Smooth muscle cell (in vitro differentiated cells): ENCODE measurements around the gene SLC26A11. TPM values are rescaled to one million over a fixed set of nuclear protein-coding genes. Genes with fewer than 3 reads are reported as not detected.
A peak's percentile ranks its signal among the peaks of the same experiment; 100 is the strongest.

Experiments
- DNase-seq: peaks from one replicate; lab custom pipeline; 2025; ENCODE audit not compliant: unreplicated experiment; lab: John Stamatoyannopoulos, UW
- H2AFZ ChIP-seq: fragments of 200-600 bp; sonication (generic); 2 replicates; pipeline ENCODE4 v1.6.0; 2016; ENCODE audit warnings: antibody characterized with exemption, low read depth, mild to moderate bottlenecking
- H3F3A ChIP-seq: fragments of 200-600 bp; sonication (generic); 2 replicates; pipeline ENCODE4 v1.6.0; 2017; ENCODE audit warnings: antibody characterized with exemption, low read depth
- H3K27ac ChIP-seq: fragments of 200-600 bp; sonication (generic); 2 replicates; pipeline ENCODE4 v1.5.1; 2016; ENCODE audit warnings: low read depth, mild to moderate bottlenecking
- H3K27me3 ChIP-seq: fragments of 200-600 bp; sonication (generic); 2 replicates; pipeline ENCODE4 v1.6.1; 2016; ENCODE audit warnings: low read depth, mild to moderate bottlenecking
- H3K36me3 ChIP-seq: fragments of 200-600 bp; sonication (generic); 2 replicates; pipeline ENCODE4 v1.5.1; 2016; ENCODE audit warnings: low read depth
- H3K4me1 ChIP-seq: fragments of 200-600 bp; sonication (generic); 2 replicates; pipeline ENCODE4 v1.5.1; 2016; ENCODE audit warnings: low read depth
- H3K4me2 ChIP-seq: fragments of 200-600 bp; sonication (generic); 2 replicates; pipeline ENCODE4 v1.6.0; 2016; ENCODE audit warnings: mild to moderate bottlenecking
- H3K4me3 ChIP-seq: fragments of 200-600 bp; sonication (generic); 2 replicates; pipeline ENCODE4 v1.5.1; 2016; ENCODE audit warnings: mild to moderate bottlenecking
- H3K79me2 ChIP-seq: fragments of 200-600 bp; sonication (generic); 2 replicates; pipeline ENCODE4 v1.6.0; 2016; ENCODE audit warnings: low read depth, mild to moderate bottlenecking
- H3K9ac ChIP-seq: fragments of 200-600 bp; sonication (generic); 2 replicates; pipeline ENCODE4 v1.6.0; 2016; ENCODE audit warnings: low read depth
- H3K9me3 ChIP-seq: fragments of 200-600 bp; sonication (generic); replicated peaks from 2 replicates; pipeline ENCODE4 v1.5.1; 2016; ENCODE audit warnings: low read depth
- H4K20me1 ChIP-seq: fragments of 200-600 bp; sonication (generic); 2 replicates; pipeline ENCODE4 v1.6.0; 2016; ENCODE audit warnings: low read depth
- CTCF ChIP-seq: fragments of 200-600 bp; sonication (generic); IDR thresholded peaks from 2 replicates; pipeline ENCODE4 v1.5.1; 2017; ENCODE audit warnings: borderline replicate concordance, mild to moderate bottlenecking, antibody characterized with exemption; ENCODE audit not compliant: insufficient read depth, poor library complexity, severe bottlenecking
- WGBS: methylation state at CpG from one replicate; pipeline ENCODE4 v1.1.7; 2016; ENCODE audit warnings: low lambda C conversion rate; 5-methylcytosine and 5-hydroxymethylcytosine counted together
- polyA plus RNA-seq: library from polyadenylated mRNA; unstranded; fragments of >200 nt; fragmentation: Nextera tagmentation; extraction: Ambion mirVana; gene quantifications from 2 replicates; pipeline ENCODE4 v1.2.1, GENCODE V29; 2016
- total RNA-seq: library from RNA; depleted of rRNA; stranded (reverse); fragments of >200 nt; gene quantifications from 2 replicates; pipeline ENCODE4 v1.2.3, GENCODE V29; 2014

Gene SLC26A11
- total and polyA plus RNA-seq, 2 experiments from 2014 or later = 8.2 to 12.2 TPM

DNA sequence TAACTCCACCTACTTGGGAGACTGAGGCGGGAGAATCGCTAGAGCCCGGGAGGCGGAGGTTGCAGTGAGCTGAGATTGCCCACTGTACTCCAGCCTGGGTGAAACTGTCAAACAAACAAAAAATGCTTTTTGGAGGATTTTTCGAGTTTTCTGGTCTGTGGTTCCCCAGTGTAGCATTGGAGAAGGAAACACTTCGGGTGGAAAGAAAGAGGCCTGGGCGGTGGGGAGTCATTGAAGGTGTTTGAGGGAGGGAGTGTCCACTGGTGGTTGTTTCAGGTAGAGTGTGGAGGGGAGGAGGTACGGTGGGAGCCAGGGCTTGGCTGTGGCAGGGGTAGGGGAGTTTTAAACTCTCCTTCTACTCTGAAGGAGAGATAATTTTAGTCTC is 41.7 kb downstream of the SLC26A11 start:
- Histone ChIP-seq H3K4me3 (peak overlapping the region; percentile 84), H3K27ac (peak overlapping the region; percentile 50), H3K79me2 (no peaks in the 10 kb centered on the region), H3K9ac (no peak overlapping the region), H3K27me3 (no peaks in the 10 kb centered on the region), H3K36me3 (no peaks in the 10 kb centered on the region), H2AFZ (no peak overlapping the region), H3K4me2 (peak overlapping the region; percentile 93), H3K4me1 (peaks cover 9% of the 10 kb centered on the region), H4K20me1 (peaks cover 32% of the 10 kb centered on the region), H3F3A (peaks cover 12% of the 10 kb centered on the region), H3K9me3 (no peaks in the 10 kb centered on the region)
- 32% methylated on average over 8 of the region's 8 CpGs for WGBS
- DNase-seq = no peak
- no peak for TF ChIP-seq CTCF

- H3K4me3 ChIP-seq = peak overlapping the region; percentile 84
- WGBS = 32% methylated on average over 3 of the region's 3 CpGs
- H3K79me2 ChIP-seq = no peaks in the 10 kb centered on the region
Measured at GRCh38 chr17:80262291-80262690, 42.1 kb downstream of the SLC26A11 start.

GRCh38 chr17:80262775-80263244 is 42.6 kb downstream of the SLC26A11 start:
- H3K4me3 ChIP-seq = no peak overlapping the region
- TF ChIP-seq CTCF = no peak
- no peaks in the 10 kb centered on the region for H3K9me3 ChIP-seq
- 85% methylated on average over 8 of the region's 8 CpGs for WGBS
- no peaks in the 10 kb centered on the region for H3K79me2 ChIP-seq
- no peak overlapping the region for H2AFZ ChIP-seq
- H3K27me3 ChIP-seq = no peaks in the 10 kb centered on the region
- no peak for DNase-seq
- H3F3A ChIP-seq = peaks cover 12% of the 10 kb centered on the region
- H3K9ac ChIP-seq = no peak overlapping the region
- H3K36me3 ChIP-seq = no peaks in the 10 kb centered on the region
- H3K4me1 ChIP-seq = peaks cover 9% of the 10 kb centered on the region
- H3K27ac ChIP-seq = no peak overlapping the region
- no peak overlapping the region for H3K4me2 ChIP-seq
- H4K20me1 ChIP-seq = peaks cover 41% of the 10 kb centered on the region

More at GRCh38 chr17:80262291-80262690, 42.1 kb downstream of the SLC26A11 start:
- H3K4me1 ChIP-seq = peaks cover 9% of the 10 kb centered on the region
- H3K36me3 ChIP-seq = no peaks in the 10 kb centered on the region
- H3K4me2 ChIP-seq = peak overlapping the region; percentile 93
- H3F3A ChIP-seq = peaks cover 12% of the 10 kb centered on the region
- H3K9ac ChIP-seq = no peak overlapping the region
- no peak overlapping the region for H2AFZ ChIP-seq
- H3K27me3 ChIP-seq = no peaks in the 10 kb centered on the region
- H4K20me1 ChIP-seq = peaks cover 36% of the 10 kb centered on the region
- H3K9me3 ChIP-seq = no peaks in the 10 kb centered on the region
- no peak for DNase-seq
- no peak overlapping the region for H3K27ac ChIP-seq
- TF ChIP-seq CTCF = no peak
